Esophagus mucosa (tissue), 1 donor: ENCODE measurements around the gene SH3BGRL. TPM values are rescaled to one million over a fixed set of nuclear protein-coding genes. Genes with fewer than 3 reads are reported as not detected.

Experiments
- total RNA-seq: library from RNA; stranded (reverse); gene quantifications from one replicate; pipeline ENCODE4 v1.2.4, GENCODE V29; 2023
- donor health status: DM: yes; HTN: yes; CAD: no.

Gene SH3BGRL
- total RNA-seq, 1 donor from 2014 or later, result 37.8 TPM

Other genes with a start within 250 kb of the SH3BGRL start
- gene HMGN5, start 189 bp upstream of the SH3BGRL start, total RNA-seq, result 3.7 TPM